Measurements from ENCODE around the gene PRKAG2.
"Not testable (repeated sequence)": the region's sequence is repeated elsewhere in the genome, so short reads cannot be mapped to it uniquely, and the experiment has no call there.

PRKAG2 gene

GRCh38 chr7:151876899-151877777, at the start of gene PRKAG2:
TSS of gene PRKAG2 (minus strand) at chr7:151877115. CDS start at chr7:151876620, 495 bp downstream.
- DNase-seq (ENCODE audit: low read depth), result peak; percentile 61

GRCh38 chr7:151926336-151926712, 49.4 kb upstream of the PRKAG2 start:
- DNase-seq (ENCODE audit: low read depth), result no peak

GRCh38 chr7:151925446-151926335, 48.8 kb upstream of the PRKAG2 start:
- no peak for DNase-seq (ENCODE audit: low read depth)

GRCh38 chr7:151924508-151924907, 47.6 kb upstream of the PRKAG2 start:
- no peak for DNase-seq (ENCODE audit: low read depth)

GRCh38 chr7:151924001-151924400, 47.1 kb upstream of the PRKAG2 start:
- DNase-seq (ENCODE audit: low read depth), result no peak

- DNase-seq (ENCODE audit: low read depth), result no peak
Observed at GRCh38 chr7:151923097-151923876, 46.4 kb upstream of the PRKAG2 start.

- DNase-seq (ENCODE audit: low read depth), result no peak
Observed at GRCh38 chr7:151921451-151921850, 44.5 kb upstream of the PRKAG2 start.

GRCh38 chr7:151920488-151920887, 43.6 kb upstream of the PRKAG2 start:
- no peak for DNase-seq (ENCODE audit: low read depth)

GRCh38 chr7:151919595-151919994, 42.7 kb upstream of the PRKAG2 start:
- no peak for DNase-seq (ENCODE audit: low read depth)

- no peak for DNase-seq (ENCODE audit: low read depth)
Observed at GRCh38 chr7:151918510-151918843, 41.6 kb upstream of the PRKAG2 start.

GRCh38 chr7:151917791-151918509, 41.0 kb upstream of the PRKAG2 start:
- no peak for DNase-seq (ENCODE audit: low read depth)

GRCh38 chr7:151914051-151914450, 37.1 kb upstream of the PRKAG2 start:
- DNase-seq (ENCODE audit: low read depth), result no peak

- not testable (repeated sequence) for DNase-seq (ENCODE audit: low read depth)
Observed at GRCh38 chr7:151910655-151911054, 33.7 kb upstream of the PRKAG2 start.

GRCh38 chr7:151907115-151907514, 30.2 kb upstream of the PRKAG2 start:
- not testable (repeated sequence) for DNase-seq (ENCODE audit: low read depth)

GRCh38 chr7:151905766-151906165, 28.9 kb upstream of the PRKAG2 start:
- no peak for DNase-seq (ENCODE audit: low read depth)

- DNase-seq (ENCODE audit: low read depth), result no peak
Observed at GRCh38 chr7:151905353-151905752, 28.4 kb upstream of the PRKAG2 start.

GRCh38 chr7:151904270-151904669, 27.4 kb upstream of the PRKAG2 start:
- no peak for DNase-seq (ENCODE audit: low read depth)

GRCh38 chr7:151903249-151904032, 26.5 kb upstream of the PRKAG2 start:
- no peak for DNase-seq (ENCODE audit: low read depth)

GRCh38 chr7:151902311-151902710, 25.4 kb upstream of the PRKAG2 start:
- DNase-seq (ENCODE audit: low read depth), result no peak

- DNase-seq (ENCODE audit: low read depth), result no peak
Observed at GRCh38 chr7:151901828-151902227, 24.9 kb upstream of the PRKAG2 start.

Measured in T-helper 22 cell (primary cell).